Measurements from ENCODE around the gene PNCK. TPM values are rescaled to one million over a fixed set of nuclear protein-coding genes. Genes with fewer than 3 reads are reported as not detected.
A peak's percentile ranks its signal among the peaks of the same experiment; 100 is the strongest.

Gene PNCK
- total RNA-seq, 1 experiment from 2014 or later = 0.84 TPM

GRCh38 chrX:153648358-153649177 lies 25.0 kb downstream of the PNCK start:
- intact Hi-C loops (cut with micrococcal nuclease) = loop anchor here (1.0 kb wide), 2 partner anchors 94 to 109 kb away; no protein-coding TSS in a partner anchor

GRCh38 chrX:153647461-153648357 lies 25.9 kb downstream of the PNCK start:
- ATAC-seq (no peak), DNase-seq (ENCODE audit: low read depth, low spot score) (no peak)
- Histone ChIP-seq H3K9me3 (ENCODE audit: control insufficient read depth in 1 of 2, insufficient read depth in 1 of 2, low read depth in 1 of 2, low read length in 2 of 2) (no peaks in the 10 kb centered on the region), H3K9ac (ENCODE audit: low read length) (peak overlapping the region; percentile 33; the same call in 1 of the 2 replicates), H2AFZ (ENCODE audit: low read depth, low read length, poor library complexity, severe bottlenecking) (no peak overlapping the region), H3K27me3 (ENCODE audit: insufficient read depth, low read length) (no peaks in the 10 kb centered on the region), H3K79me2 (ENCODE audit: insufficient read depth, low read length) (no peaks in the 10 kb centered on the region), H3K4me1 (ENCODE audit: control insufficient read depth in 1 of 2, insufficient read depth in 2 of 2, low read length in 2 of 2) (peaks cover 3 to 21% of the 10 kb centered on the region in 2 experiments; a peak in 2 of 4 replicates), H3K27ac (ENCODE audit: low read depth, low read length) (no peak overlapping the region), H3K4me3 (replicated peaks in 1 of 2; ENCODE audit: low read depth in 1 of 2, low read length in 2 of 2) (peak overlapping the region; percentile 25 to 48), H3K36me3 (ENCODE audit: control insufficient read depth in 1 of 2, insufficient read depth in 2 of 2, low read length in 2 of 2) (no peaks in the 10 kb centered on the region), H3K4me2 (ENCODE audit: low read length) (peak overlapping the region; percentile 67), H3K9me2 (ENCODE audit: insufficient read depth) (no peaks in the 10 kb centered on the region), H4K20me1 (ENCODE audit: insufficient read depth) (no peaks in the 10 kb centered on the region)
- peak; percentile 12; the same call in 1 of the 2 replicates for TF ChIP-seq ZFX (IDR thresholded peaks at IDR 0.05)
- TF ChIP-seq POLR2AphosphoS5 (IDR thresholded peaks at IDR 0.05; ENCODE audit: low read depth, low read length) = no peak
- RAD21 ChIA-PET (ENCODE audit: low non-redundant PET in 1 of 2, low total read pairs in 2 of 2, uncharacterized antibody in 2 of 2, unreplicated experiment in 2 of 2) = no interaction called here
- no TSS peak for BruUV-seq (replicated peaks)
- intact Hi-C loops (cut with micrococcal nuclease) = no loop called here
- CTCF ChIA-PET = interaction anchor here (0.6 to 2.3 kb wide), 4 partner anchors 10 to 108 kb away, joined by 3 to 12 read pairs (median 4); no protein-coding TSS in a partner anchor
- POLR2A ChIA-PET = no interaction called here

More at GRCh38 chrX:153648358-153649177, 25.0 kb downstream of the PNCK start:
- DNase-seq (ENCODE audit: low read depth, low spot score) (no peak), ATAC-seq (no peak)
- Histone ChIP-seq H3K9me2 (ENCODE audit: insufficient read depth) (no peaks in the 10 kb centered on the region), H3K27ac (ENCODE audit: low read depth, low read length) (no peak overlapping the region), H3K4me2 (ENCODE audit: low read length) (no peak overlapping the region), H3K4me1 (ENCODE audit: control insufficient read depth in 1 of 2, insufficient read depth in 2 of 2, low read length in 2 of 2) (peaks cover 3 to 18% of the 10 kb centered on the region in 2 experiments; a peak in 2 of 4 replicates), H3K9me3 (ENCODE audit: control insufficient read depth in 1 of 2, insufficient read depth in 1 of 2, low read depth in 1 of 2, low read length in 2 of 2) (no peaks in the 10 kb centered on the region), H4K20me1 (ENCODE audit: insufficient read depth) (no peaks in the 10 kb centered on the region), H3K36me3 (ENCODE audit: control insufficient read depth in 1 of 2, insufficient read depth in 2 of 2, low read length in 2 of 2) (no peaks in the 10 kb centered on the region), H3K79me2 (ENCODE audit: insufficient read depth, low read length) (no peaks in the 10 kb centered on the region), H2AFZ (ENCODE audit: low read depth, low read length, poor library complexity, severe bottlenecking) (no peak overlapping the region), H3K27me3 (ENCODE audit: insufficient read depth, low read length) (no peaks in the 10 kb centered on the region), H3K4me3 (replicated peaks in 1 of 2; ENCODE audit: low read depth in 1 of 2, low read length in 2 of 2) (no peak overlapping the region), H3K9ac (ENCODE audit: low read length) (no peak overlapping the region)
- BruUV-seq (replicated peaks) = TSS peak; percentile 67
- RAD21 ChIA-PET (ENCODE audit: low non-redundant PET in 1 of 2, low total read pairs in 2 of 2, uncharacterized antibody in 2 of 2, unreplicated experiment in 2 of 2) = no interaction called here
- CTCF ChIA-PET = interaction anchor here (1.5 to 2.3 kb wide), 2 partner anchors 16 to 19 kb away, joined by 4 to 12 read pairs; no protein-coding TSS in a partner anchor
- POLR2A ChIA-PET = no interaction called here
- TF ChIP-seq POLR2A (IDR thresholded peaks at IDR 0.05; ENCODE audit: borderline replicate concordance, extremely low read depth, insufficient read depth, insufficient read length) (no peak), FOSL1 (IDR thresholded peaks at IDR 0.05; ENCODE audit: low read depth) (no peak)
